GM15510 (cell line): Measurements from ENCODE around the gene ZSCAN18.

Experiments
- POLR2A ChIP-seq: IDR thresholded peaks from 3 replicates; pipeline ENCODE4 v1.6.1; 2011; ENCODE audit warnings: borderline replicate concordance; ENCODE audit not compliant: insufficient read length; ENCODE audit errors: extremely low read depth

Gene ZSCAN18

DNA sequence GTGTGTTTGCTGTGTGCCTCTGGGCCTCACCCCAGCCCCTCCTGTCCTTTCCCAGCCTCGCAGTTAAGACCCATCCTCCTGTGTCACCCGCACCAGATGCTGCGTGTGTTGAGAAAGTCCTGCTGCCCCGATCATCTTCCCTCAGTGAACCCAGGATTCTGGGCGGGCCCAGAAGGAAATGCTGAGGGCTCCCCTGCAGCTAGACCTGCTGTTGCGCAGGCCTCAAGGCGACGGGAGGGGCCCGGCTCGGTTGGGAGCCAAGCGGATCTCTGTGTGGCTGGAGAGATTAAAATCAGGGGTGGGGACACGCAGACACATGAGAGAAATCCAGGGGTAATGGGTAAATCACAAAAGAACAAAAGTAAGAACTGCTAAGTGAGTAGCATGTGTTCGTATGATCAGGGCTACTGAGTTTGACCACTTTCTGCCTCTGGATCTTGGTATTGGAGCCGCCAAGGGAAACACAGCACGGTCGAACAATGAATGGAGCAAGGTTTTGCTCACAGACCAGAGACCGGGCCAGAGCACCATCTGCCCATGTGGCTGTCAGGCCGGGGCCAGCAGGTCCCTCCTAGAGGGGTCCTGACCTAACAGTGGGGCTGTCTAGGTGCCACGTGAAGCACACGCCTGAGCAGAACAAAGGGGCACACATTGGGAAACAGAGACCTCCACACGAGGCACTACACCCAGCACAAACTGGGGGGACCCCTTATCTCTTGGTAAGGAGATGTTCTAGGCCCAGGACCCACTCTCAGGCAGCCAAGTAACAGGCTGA is 57.1 kb downstream of the ZSCAN18 start:
- no peak for TF ChIP-seq POLR2A

GRCh38 chr19:58038688-58039204 is 59.3 kb downstream of the ZSCAN18 start:
- no peak for TF ChIP-seq POLR2A

GRCh38 chr19:58037927-58038687 is 59.9 kb downstream of the ZSCAN18 start:
- TF ChIP-seq POLR2A: no peak

DNA sequence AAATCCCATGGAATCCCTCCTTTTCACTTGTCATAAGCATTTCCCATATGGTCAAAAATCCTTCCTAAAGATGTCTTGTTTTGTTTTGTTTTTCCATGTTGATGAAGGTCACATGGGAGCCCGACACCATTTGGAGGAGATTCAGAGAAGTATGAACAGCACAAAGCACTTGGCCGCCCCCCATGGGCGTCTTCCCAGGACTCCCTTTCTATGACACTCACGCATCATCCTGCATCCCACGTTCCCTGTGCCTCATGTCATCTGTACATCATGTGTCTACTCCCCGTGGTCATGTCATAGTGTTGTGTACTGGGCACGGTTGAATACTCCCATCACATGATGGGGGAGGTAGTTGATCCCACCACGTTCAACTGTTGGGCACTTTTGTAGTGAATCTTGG is 62.2 kb downstream of the ZSCAN18 start:
- TF ChIP-seq POLR2A: no peak

DNA sequence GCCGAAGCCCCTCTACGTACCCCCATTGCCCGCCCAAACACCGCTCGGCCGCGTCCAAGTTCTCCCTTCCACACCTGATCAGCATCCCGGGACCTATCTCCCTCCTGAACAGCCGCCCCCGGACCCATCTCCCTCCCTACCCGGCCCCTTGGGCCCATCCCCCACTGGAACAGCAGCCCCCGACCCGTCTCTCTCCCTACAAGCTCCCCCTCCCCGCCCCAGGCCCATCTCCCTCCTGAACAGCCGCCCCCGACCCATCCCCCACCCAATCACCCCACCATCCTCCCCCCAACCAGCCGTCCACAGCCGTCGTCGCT is 63.6 kb downstream of the ZSCAN18 start:
- TF ChIP-seq POLR2A: no peak
